K562 (cell line): Measurements from ENCODE around the gene SNRNP40.

Source experiments
- ATF2 ChIP-seq: sonication (generic); formaldehyde crosslinking; IDR thresholded peaks from 2 replicates; pipeline ENCODE4 v1.8.1; 2022; ENCODE audit warnings: missing genetic modification reagents
- POLR2A ChIP-seq: fragments of 450-650 bp; conservative IDR thresholded peaks from 2 replicates; pipeline ENCODE4 v1.6.1; 2016
- ZNF174 ChIP-seq: fragments of 250-450 bp; sonication (Bioruptor Pico); IDR thresholded peaks from 2 replicates; pipeline ENCODE4 v1.4.0; 2020; ENCODE audit warnings: mild to moderate bottlenecking

GRCh38 chr1:31302709-31303441 is 6.3 kb upstream of the SNRNP40 start:
- no peak for TF ChIP-seq ZNF174 (CRISPR knock-in tag)
- TF ChIP-seq ATF2 (CRISPR knock-in tag) = no peak
- TF ChIP-seq POLR2A = no peak
